Measurements from ENCODE around the gene TRIM2.

Gene TRIM2

DNA sequence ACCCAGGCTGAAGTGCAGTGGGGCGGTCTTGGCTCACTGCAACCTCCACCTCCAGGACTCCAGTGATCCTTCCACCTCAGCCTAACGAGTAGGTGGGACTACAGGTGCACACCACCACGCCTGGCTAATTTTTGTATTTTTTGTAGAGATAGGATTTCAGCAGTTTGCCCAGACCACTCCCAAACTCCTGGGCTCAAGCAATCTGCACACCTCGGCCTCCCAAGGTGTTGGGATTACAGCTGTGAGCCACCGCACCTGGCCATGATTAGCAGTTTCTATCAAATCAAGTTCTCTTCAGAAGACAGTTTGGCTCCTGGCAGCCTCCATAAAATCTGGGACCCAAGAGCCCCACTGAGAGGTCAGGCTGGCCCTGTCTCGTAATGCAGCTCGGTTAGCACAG lies 26.4 kb upstream of the TRIM2 start:
- Histone ChIP-seq H3K36me3 (ENCODE audit: insufficient read depth, insufficient read length, low read length) (no peaks in the 10 kb centered on the region), H3K4me3 (ENCODE audit: insufficient read length, low read depth) (no peak overlapping the region), H3K4me1 (ENCODE audit: insufficient read depth, insufficient read length) (peaks cover 2% of the 10 kb centered on the region), H3K9ac (ENCODE audit: insufficient read length, low read depth) (no peak overlapping the region), H3K27me3 (ENCODE audit: insufficient read depth, insufficient read length) (no peaks in the 10 kb centered on the region), H3K9me3 (ENCODE audit: insufficient read depth, low read length) (no peaks in the 10 kb centered on the region)
- no peak for DNase-seq (ENCODE audit: low read depth, low spot score)
- TF ChIP-seq YY1 (IDR thresholded peaks at IDR 0.05; ENCODE audit: insufficient read depth, insufficient read length): no peak
- no peak for TF ChIP-seq SUZ12 (IDR thresholded peaks at IDR 0.05; ENCODE audit: extremely low read depth, insufficient read depth, insufficient read length)
- TF ChIP-seq ZNF274 (IDR thresholded peaks at IDR 0.05; ENCODE audit: low read depth, low read length): no peak

- Histone ChIP-seq H3K36me3 (ENCODE audit: insufficient read depth, insufficient read length, low read length) (no peaks in the 10 kb centered on the region), H3K4me1 (ENCODE audit: insufficient read depth, insufficient read length) (peaks cover 2% of the 10 kb centered on the region), H3K9me3 (ENCODE audit: insufficient read depth, low read length) (no peaks in the 10 kb centered on the region), H3K9ac (ENCODE audit: insufficient read length, low read depth) (no peak overlapping the region), H3K27me3 (ENCODE audit: insufficient read depth, insufficient read length) (no peaks in the 10 kb centered on the region), H3K4me3 (ENCODE audit: insufficient read length, low read depth) (no peak overlapping the region)
- DNase-seq (ENCODE audit: low read depth, low spot score): no peak
- TF ChIP-seq SUZ12 (IDR thresholded peaks at IDR 0.05; ENCODE audit: extremely low read depth, insufficient read depth, insufficient read length) (no peak), YY1 (IDR thresholded peaks at IDR 0.05; ENCODE audit: insufficient read depth, insufficient read length) (no peak), ZNF274 (IDR thresholded peaks at IDR 0.05; ENCODE audit: low read depth, low read length) (no peak)
These were observed 25.1 kb upstream of the TRIM2 start for GRCh38 chr4:153179100-153179499.

GRCh38 chr4:153181293-153181692 lies 22.9 kb upstream of the TRIM2 start:
- H3K4me1 ChIP-seq (ENCODE audit: insufficient read depth, insufficient read length): no peaks in the 10 kb centered on the region
- no peak overlapping the region for H3K9ac ChIP-seq (ENCODE audit: insufficient read length, low read depth)
- TF ChIP-seq SUZ12 (IDR thresholded peaks at IDR 0.05; ENCODE audit: extremely low read depth, insufficient read depth, insufficient read length) (no peak), YY1 (IDR thresholded peaks at IDR 0.05; ENCODE audit: insufficient read depth, insufficient read length) (no peak), ZNF274 (IDR thresholded peaks at IDR 0.05; ENCODE audit: low read depth, low read length) (no peak)
- no peaks in the 10 kb centered on the region for H3K9me3 ChIP-seq (ENCODE audit: insufficient read depth, low read length)
- H3K36me3 ChIP-seq (ENCODE audit: insufficient read depth, insufficient read length, low read length): no peaks in the 10 kb centered on the region
- no peaks in the 10 kb centered on the region for H3K27me3 ChIP-seq (ENCODE audit: insufficient read depth, insufficient read length)
- no peak overlapping the region for H3K4me3 ChIP-seq (ENCODE audit: insufficient read length, low read depth)
- DNase-seq (ENCODE audit: low read depth, low spot score): no peak

GRCh38 chr4:153181700-153182099 lies 22.5 kb upstream of the TRIM2 start:
- TF ChIP-seq ZNF274 (IDR thresholded peaks at IDR 0.05; ENCODE audit: low read depth, low read length): no peak
- no peak for TF ChIP-seq SUZ12 (IDR thresholded peaks at IDR 0.05; ENCODE audit: extremely low read depth, insufficient read depth, insufficient read length)
- TF ChIP-seq YY1 (IDR thresholded peaks at IDR 0.05; ENCODE audit: insufficient read depth, insufficient read length): no peak
- no peaks in the 10 kb centered on the region for H3K9me3 ChIP-seq (ENCODE audit: insufficient read depth, low read length)
- H3K36me3 ChIP-seq (ENCODE audit: insufficient read depth, insufficient read length, low read length): no peaks in the 10 kb centered on the region
- no peak overlapping the region for H3K4me3 ChIP-seq (ENCODE audit: insufficient read length, low read depth)
- H3K4me1 ChIP-seq (ENCODE audit: insufficient read depth, insufficient read length): no peaks in the 10 kb centered on the region
- no peaks in the 10 kb centered on the region for H3K27me3 ChIP-seq (ENCODE audit: insufficient read depth, insufficient read length)
- no peak overlapping the region for H3K9ac ChIP-seq (ENCODE audit: insufficient read length, low read depth)
- no peak for DNase-seq (ENCODE audit: low read depth, low spot score)

DNA sequence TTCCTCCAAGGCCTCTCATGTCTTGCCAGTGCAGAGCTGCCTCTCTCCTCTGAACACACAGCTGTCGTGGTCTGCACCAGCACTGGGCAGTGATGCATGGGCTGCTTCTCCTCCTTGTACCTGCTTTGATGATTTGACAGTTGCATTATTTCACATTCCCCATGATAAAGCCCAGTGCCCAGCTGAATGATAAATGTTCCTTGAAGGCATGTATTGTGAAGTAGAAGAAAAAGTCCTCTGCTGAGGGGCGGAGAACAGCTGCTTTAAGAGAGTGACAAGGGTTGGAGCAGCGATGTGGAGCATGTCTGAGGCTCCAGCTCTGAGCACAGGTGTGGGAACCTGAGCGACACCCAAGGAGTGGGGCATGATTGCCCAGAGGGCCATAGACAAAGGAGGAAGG lies 21.1 kb upstream of the TRIM2 start:
- H3K9ac ChIP-seq (ENCODE audit: insufficient read length, low read depth): no peak overlapping the region
- no peaks in the 10 kb centered on the region for H3K36me3 ChIP-seq (ENCODE audit: insufficient read depth, insufficient read length, low read length)
- H3K4me1 ChIP-seq (ENCODE audit: insufficient read depth, insufficient read length): no peaks in the 10 kb centered on the region
- no peak for TF ChIP-seq SUZ12 (IDR thresholded peaks at IDR 0.05; ENCODE audit: extremely low read depth, insufficient read depth, insufficient read length)
- no peak for TF ChIP-seq ZNF274 (IDR thresholded peaks at IDR 0.05; ENCODE audit: low read depth, low read length)
- TF ChIP-seq YY1 (IDR thresholded peaks at IDR 0.05; ENCODE audit: insufficient read depth, insufficient read length): no peak
- no peak for DNase-seq (ENCODE audit: low read depth, low spot score)
- no peaks in the 10 kb centered on the region for H3K27me3 ChIP-seq (ENCODE audit: insufficient read depth, insufficient read length)
- H3K4me3 ChIP-seq (ENCODE audit: insufficient read length, low read depth): no peak overlapping the region
- no peaks in the 10 kb centered on the region for H3K9me3 ChIP-seq (ENCODE audit: insufficient read depth, low read length)

DNA sequence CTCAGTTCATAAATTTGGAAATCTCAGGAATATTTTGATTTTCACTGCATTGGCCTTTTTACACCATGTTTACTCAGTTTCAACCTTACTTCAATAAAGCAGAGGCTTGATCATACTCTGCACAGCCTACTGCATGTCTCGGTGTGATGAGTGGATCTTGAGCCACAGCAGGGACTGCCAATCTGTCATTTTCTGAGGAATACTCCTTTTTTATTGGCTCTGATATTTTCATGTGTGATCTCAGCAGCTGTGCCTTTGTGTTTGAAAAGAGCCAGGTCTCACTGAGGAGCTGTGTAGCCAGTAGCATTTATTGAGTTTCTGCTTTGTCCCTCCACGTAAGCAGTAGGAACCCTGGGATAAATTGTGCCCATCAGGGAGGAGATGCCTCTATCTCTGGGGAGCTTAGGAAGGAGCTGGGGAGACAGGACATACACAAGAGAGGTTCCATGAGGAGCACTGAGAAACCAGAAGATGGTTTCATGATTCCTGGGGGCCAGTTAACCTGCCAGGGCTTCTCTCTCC lies 18.9 kb upstream of the TRIM2 start:
- Histone ChIP-seq H3K36me3 (ENCODE audit: insufficient read depth, insufficient read length, low read length) (no peaks in the 10 kb centered on the region), H3K4me1 (ENCODE audit: insufficient read depth, insufficient read length) (no peaks in the 10 kb centered on the region), H3K4me3 (ENCODE audit: insufficient read length, low read depth) (no peak overlapping the region), H3K9ac (ENCODE audit: insufficient read length, low read depth) (no peak overlapping the region), H3K27me3 (ENCODE audit: insufficient read depth, insufficient read length) (no peaks in the 10 kb centered on the region), H3K9me3 (ENCODE audit: insufficient read depth, low read length) (no peaks in the 10 kb centered on the region)
- no peak for TF ChIP-seq YY1 (IDR thresholded peaks at IDR 0.05; ENCODE audit: insufficient read depth, insufficient read length)
- TF ChIP-seq SUZ12 (IDR thresholded peaks at IDR 0.05; ENCODE audit: extremely low read depth, insufficient read depth, insufficient read length): no peak
- TF ChIP-seq ZNF274 (IDR thresholded peaks at IDR 0.05; ENCODE audit: low read depth, low read length): no peak
- DNase-seq (ENCODE audit: low read depth, low spot score): no peak

DNA sequence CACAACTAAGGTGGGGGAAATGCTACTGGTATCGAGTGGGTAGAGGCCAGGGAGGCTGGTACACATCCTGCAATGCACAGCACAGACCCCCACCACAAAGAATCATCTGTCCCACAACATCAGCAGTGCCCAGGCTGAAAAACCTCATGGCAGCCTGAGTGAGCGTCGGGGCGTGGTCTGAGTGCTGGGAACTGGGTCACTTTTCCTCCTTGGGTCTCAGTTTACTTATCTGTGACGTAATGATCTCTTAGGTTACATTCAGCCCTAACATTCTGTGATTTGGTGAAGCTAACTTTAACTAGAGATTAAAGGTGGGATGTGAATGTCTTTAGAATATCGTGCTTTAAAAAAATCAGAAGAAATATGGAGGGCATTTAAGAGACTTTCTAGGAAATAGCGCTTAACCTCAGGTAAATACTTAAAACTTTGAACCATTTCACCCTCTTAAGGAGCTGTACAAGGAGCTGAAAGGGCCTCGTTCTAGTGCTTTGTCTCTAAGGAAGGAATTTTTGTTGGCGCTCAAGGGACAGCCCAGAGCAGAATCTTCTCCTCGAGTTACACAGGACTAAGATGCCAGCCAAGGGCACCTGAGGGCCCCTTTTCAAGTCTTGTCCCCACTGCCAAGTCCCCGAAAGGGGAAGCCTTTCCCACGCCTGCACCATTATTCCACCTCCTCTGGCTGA lies 18.1 kb upstream of the TRIM2 start:
- no peak for DNase-seq (ENCODE audit: low read depth, low spot score)
- Histone ChIP-seq H3K4me1 (ENCODE audit: insufficient read depth, insufficient read length) (no peaks in the 10 kb centered on the region), H3K36me3 (ENCODE audit: insufficient read depth, insufficient read length, low read length) (no peaks in the 10 kb centered on the region), H3K9ac (ENCODE audit: insufficient read length, low read depth) (no peak overlapping the region), H3K4me3 (ENCODE audit: insufficient read length, low read depth) (no peak overlapping the region), H3K9me3 (ENCODE audit: insufficient read depth, low read length) (no peaks in the 10 kb centered on the region), H3K27me3 (ENCODE audit: insufficient read depth, insufficient read length) (no peaks in the 10 kb centered on the region)
- TF ChIP-seq ZNF274 (IDR thresholded peaks at IDR 0.05; ENCODE audit: low read depth, low read length): no peak
- TF ChIP-seq SUZ12 (IDR thresholded peaks at IDR 0.05; ENCODE audit: extremely low read depth, insufficient read depth, insufficient read length): no peak
- no peak for TF ChIP-seq YY1 (IDR thresholded peaks at IDR 0.05; ENCODE audit: insufficient read depth, insufficient read length)
